Measurements from ENCODE around the gene FYN.

DNA sequence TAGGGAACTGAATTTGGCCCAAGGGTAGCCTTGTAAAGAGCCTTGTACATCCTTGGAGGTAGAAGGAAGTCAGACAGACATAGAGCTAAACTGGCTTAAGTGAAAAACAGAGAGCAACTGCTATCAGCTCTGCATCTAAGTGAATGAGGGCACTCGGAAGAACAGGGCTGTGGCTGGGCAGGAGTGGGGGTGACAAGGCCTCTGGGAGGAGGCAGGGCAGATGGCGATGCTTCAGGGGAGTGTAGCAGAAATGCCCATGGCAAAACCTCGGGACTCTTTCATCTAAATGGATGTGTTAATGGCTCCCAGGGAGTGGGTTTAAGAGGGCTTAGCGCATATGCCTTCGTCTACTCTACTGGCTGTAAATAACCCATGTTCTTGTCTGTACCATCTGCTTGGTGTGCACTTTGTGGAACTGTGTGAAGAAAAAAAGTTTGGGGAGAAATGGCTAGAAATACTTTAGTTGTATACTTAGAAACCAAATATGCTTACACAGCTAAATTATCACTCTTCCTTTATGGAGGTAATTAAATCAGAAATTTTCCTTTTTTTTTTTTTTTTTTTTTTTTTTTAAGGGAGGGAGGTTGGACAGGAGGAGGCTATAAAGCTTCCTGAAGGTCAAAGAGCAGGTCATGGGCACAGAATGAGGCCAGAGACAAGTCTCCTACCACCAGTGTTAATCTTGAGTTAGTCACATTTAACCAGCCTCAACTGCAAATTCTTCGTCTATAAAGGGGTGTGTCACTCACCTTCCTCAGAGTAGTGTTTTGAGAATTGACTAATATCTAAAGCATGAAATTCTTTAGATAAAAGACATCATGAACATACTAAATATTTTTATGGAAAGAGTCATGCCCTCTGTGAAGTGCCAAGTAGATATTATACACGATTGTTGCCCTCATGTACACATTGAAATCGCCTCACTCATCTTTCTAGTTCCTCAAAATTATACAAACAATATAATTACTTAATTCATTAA is 60.9 kb downstream of the FYN start:
- TF ChIP-seq, protein P1, sequence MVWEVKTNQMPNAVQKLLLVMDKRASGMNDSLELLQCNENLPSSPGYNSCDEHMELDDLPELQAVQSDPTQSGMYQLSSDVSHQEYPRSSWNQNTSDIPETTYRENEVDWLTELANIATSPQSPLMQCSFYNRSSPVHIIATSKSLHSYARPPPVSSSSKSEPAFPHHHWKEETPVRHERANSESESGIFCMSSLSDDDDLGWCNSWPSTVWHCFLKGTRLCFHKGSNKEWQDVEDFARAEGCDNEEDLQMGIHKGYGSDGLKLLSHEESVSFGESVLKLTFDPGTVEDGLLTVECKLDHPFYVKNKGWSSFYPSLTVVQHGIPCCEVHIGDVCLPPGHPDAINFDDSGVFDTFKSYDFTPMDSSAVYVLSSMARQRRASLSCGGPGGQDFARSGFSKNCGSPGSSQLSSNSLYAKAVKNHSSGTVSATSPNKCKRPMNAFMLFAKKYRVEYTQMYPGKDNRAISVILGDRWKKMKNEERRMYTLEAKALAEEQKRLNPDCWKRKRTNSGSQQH (CRISPR knock-in tag; IDR thresholded peaks at IDR 0.05): no peak
- TF ChIP-seq, protein P2, sequence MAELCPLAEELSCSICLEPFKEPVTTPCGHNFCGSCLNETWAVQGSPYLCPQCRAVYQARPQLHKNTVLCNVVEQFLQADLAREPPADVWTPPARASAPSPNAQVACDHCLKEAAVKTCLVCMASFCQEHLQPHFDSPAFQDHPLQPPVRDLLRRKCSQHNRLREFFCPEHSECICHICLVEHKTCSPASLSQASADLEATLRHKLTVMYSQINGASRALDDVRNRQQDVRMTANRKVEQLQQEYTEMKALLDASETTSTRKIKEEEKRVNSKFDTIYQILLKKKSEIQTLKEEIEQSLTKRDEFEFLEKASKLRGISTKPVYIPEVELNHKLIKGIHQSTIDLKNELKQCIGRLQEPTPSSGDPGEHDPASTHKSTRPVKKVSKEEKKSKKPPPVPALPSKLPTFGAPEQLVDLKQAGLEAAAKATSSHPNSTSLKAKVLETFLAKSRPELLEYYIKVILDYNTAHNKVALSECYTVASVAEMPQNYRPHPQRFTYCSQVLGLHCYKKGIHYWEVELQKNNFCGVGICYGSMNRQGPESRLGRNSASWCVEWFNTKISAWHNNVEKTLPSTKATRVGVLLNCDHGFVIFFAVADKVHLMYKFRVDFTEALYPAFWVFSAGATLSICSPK (IDR thresholded peaks at IDR 0.05; ENCODE audit: borderline replicate concordance): no peak
- TF ChIP-seq, protein P3, sequence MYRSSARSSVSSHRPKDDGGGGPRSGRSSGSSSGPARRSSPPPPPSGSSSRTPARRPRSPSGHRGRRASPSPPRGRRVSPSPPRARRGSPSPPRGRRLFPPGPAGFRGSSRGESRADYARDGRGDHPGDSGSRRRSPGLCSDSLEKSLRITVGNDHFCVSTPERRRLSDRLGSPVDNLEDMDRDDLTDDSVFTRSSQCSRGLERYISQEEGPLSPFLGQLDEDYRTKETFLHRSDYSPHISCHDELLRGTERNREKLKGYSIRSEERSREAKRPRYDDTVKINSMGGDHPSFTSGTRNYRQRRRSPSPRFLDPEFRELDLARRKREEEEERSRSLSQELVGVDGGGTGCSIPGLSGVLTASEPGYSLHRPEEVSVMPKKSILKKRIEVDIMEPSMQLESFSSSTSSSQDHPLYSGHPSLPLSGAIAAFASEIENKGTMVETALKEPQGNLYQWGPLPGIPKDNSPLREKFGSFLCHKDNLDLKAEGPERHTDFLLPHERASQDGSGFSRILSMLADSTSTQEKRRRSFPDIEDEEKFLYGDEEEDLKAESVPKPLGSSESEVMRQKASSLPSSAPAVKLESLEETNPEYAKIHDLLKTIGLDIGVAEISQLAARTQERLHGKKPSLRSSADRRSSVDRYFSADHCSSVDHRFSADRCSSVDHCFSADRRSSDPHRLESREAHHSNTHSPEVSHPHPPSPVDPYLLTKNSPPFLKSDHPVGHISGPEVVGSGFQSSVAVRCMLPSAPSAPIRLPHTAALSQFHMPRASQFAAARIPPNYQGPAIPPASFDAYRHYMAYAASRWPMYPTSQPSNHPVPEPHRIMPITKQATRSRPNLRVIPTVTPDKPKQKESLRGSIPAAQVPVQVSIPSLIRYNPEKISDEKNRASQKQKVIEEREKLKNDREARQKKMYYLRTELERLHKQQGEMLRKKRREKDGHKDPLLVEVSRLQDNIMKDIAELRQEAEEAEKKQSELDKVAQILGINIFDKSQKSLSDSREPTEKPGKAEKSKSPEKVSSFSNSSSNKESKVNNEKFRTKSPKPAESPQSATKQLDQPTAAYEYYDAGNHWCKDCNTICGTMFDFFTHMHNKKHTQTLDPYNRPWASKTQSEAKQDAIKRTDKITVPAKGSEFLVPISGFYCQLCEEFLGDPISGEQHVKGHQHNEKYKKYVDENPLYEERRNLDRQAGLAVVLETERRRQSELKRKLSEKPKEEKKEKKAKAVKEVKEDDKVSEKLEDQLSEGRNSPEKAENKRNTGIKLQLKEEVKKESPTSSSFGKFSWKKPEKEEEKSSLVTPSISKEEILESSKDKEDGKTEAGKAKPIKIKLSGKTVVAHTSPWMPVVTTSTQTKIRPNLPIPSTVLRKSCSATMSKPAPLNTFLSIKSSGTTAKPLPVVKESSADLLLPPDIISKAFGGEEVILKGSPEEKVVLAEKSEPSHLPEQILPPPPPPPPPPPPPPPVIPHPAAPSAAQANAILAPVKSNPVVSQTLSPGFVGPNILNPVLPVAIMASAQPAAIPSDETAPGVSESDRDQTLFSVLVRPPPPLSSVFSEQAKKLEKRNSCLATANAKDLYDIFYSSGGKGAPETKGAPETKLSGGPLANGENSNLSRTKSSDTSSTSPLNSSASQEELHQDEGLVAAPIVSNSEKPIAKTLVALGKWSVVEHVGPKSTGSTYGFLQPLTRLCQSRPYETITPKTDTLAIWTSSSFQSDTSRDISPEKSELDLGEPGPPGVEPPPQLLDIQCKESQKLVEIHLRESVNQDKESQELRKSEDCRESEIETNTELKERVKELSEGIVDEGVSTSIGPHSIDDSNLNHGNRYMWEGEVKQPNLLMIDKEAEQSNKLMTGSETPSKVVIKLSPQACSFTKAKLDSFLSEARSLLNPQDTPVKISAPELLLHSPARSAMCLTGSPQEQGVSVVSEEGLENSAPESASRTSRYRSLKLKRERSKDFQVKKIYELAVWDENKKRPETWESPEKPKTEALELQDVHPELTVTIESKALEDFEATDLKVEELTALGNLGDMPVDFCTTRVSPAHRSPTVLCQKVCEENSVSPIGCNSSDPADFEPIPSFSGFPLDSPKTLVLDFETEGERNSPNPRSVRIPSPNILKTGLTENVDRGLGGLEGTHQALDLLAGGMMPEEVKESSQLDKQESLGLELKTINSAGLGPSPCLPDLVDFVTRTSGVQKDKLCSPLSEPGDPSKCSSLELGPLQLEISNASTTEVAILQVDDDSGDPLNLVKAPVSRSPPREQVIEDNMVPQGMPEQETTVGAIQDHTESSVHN (IDR thresholded peaks at IDR 0.05; ENCODE audit: borderline replicate concordance in 1 of 2, low read depth in 1 of 2): no peak
- TF ChIP-seq, protein P4, sequence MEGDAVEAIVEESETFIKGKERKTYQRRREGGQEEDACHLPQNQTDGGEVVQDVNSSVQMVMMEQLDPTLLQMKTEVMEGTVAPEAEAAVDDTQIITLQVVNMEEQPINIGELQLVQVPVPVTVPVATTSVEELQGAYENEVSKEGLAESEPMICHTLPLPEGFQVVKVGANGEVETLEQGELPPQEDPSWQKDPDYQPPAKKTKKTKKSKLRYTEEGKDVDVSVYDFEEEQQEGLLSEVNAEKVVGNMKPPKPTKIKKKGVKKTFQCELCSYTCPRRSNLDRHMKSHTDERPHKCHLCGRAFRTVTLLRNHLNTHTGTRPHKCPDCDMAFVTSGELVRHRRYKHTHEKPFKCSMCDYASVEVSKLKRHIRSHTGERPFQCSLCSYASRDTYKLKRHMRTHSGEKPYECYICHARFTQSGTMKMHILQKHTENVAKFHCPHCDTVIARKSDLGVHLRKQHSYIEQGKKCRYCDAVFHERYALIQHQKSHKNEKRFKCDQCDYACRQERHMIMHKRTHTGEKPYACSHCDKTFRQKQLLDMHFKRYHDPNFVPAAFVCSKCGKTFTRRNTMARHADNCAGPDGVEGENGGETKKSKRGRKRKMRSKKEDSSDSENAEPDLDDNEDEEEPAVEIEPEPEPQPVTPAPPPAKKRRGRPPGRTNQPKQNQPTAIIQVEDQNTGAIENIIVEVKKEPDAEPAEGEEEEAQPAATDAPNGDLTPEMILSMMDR (IDR thresholded peaks at IDR 0.05 in 2 of 3, conservative IDR thresholded peaks at IDR 0.05 in 1 of 3; ENCODE audit: insufficient read depth in 2 of 3, low read depth in 1 of 3, low read length in 3 of 3): no peak
- no peak for TF ChIP-seq GABPB1 (CRISPR knock-in tag; IDR thresholded peaks at IDR 0.05)
- no peak for TF ChIP-seq ZFX (CRISPR knock-in tag; IDR thresholded peaks at IDR 0.05)
- TF ChIP-seq, protein P5, sequence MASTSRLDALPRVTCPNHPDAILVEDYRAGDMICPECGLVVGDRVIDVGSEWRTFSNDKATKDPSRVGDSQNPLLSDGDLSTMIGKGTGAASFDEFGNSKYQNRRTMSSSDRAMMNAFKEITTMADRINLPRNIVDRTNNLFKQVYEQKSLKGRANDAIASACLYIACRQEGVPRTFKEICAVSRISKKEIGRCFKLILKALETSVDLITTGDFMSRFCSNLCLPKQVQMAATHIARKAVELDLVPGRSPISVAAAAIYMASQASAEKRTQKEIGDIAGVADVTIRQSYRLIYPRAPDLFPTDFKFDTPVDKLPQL (IDR thresholded peaks at IDR 0.05; ENCODE audit: extremely low read depth, insufficient read length): no peak
- no peak for TF ChIP-seq NFE2L1 (tag; IDR thresholded peaks at IDR 0.05; ENCODE audit: borderline replicate concordance, low read depth)
- no peak for TF ChIP-seq ZEB2 (IDR thresholded peaks at IDR 0.05)
- no peak for TF ChIP-seq GATA2 (CRISPR knock-in tag; IDR thresholded peaks at IDR 0.05)
- TF ChIP-seq EGR1 (conservative IDR thresholded peaks at IDR 0.05): no peak
- no peak for TF ChIP-seq ZBTB8A (IDR thresholded peaks at IDR 0.05; ENCODE audit: partially characterized antibody)
- TF ChIP-seq TAF1 (IDR thresholded peaks at IDR 0.05; ENCODE audit: control insufficient read depth, extremely low read depth, insufficient read depth, low read length, severe bottlenecking): no peak
- no peak for TF ChIP-seq CHD2 (IDR thresholded peaks at IDR 0.05; ENCODE audit: low read depth, low read length)

Measured in K562 (cell line).